WTC11 (cell line): ENCODE results near the gene ZCRB1. TPM values are rescaled to one million over a fixed set of nuclear protein-coding genes. Genes with fewer than 3 reads are reported as not detected.

Source experiments
- ATAC-seq: fragments of 200-7000 bp; cut with Tn5 transposase; 2 replicates; pipeline ENCODE4 v1.10.0; 2021; ENCODE audit warnings: mild to moderate bottlenecking, moderate library complexity
- CTCF ChIA-PET: fragments of 300-600 bp; sonication (Branson Sonifier 250); formaldehyde crosslinking; loops from one replicate; lab custom pipeline; 2021; ENCODE audit warnings: antibody characterized with exemption; lab: Charles Lee
- POLR2A ChIA-PET: fragments of 350-600 bp; sonication (Branson Sonifier 250); formaldehyde crosslinking; loops from one replicate; lab custom pipeline; 2021; ENCODE audit warnings: antibody characterized with exemption; lab: Charles Lee
- DNase-seq: peaks from one replicate; pipeline ENCODE4 v3.0.0; 2021; ENCODE audit warnings: low spot score
- H3K27ac Mint-ChIP-seq: 2 replicates; pipeline ENCODE4 v1.8.0; 2021; ENCODE audit warnings: mixed read lengths
- H3K27me3 Mint-ChIP-seq: 2 replicates; pipeline ENCODE4 v1.8.0; 2021; ENCODE audit warnings: low read depth, mild to moderate bottlenecking, moderate library complexity, mixed read lengths
- H3K36me3 Mint-ChIP-seq: 2 replicates; pipeline ENCODE4 v1.8.0; 2021; ENCODE audit warnings: mixed read lengths
- H3K4me1 Mint-ChIP-seq: 2 replicates; pipeline ENCODE4 v1.8.0; 2022; ENCODE audit warnings: mixed read lengths
- H3K4me3 Mint-ChIP-seq: 2 replicates; pipeline ENCODE4 v1.8.0; 2021; ENCODE audit warnings: mild to moderate bottlenecking, moderate library complexity, mixed read lengths
- H3K9me3 Mint-ChIP-seq: 2 replicates; pipeline ENCODE4 v1.8.0; 2021; ENCODE audit warnings: mixed read lengths
- AFF4 ChIP-seq: sonication (generic); formaldehyde crosslinking; IDR thresholded peaks from 2 replicates; pipeline ENCODE4 v1.8.1; 2023; ENCODE audit warnings: mild to moderate bottlenecking, missing genetic modification reagents, borderline replicate concordance
- ATF6 ChIP-seq: sonication (generic); formaldehyde crosslinking; IDR thresholded peaks from 2 replicates; pipeline ENCODE4 v1.8.1; 2023; ENCODE audit warnings: mild to moderate bottlenecking, missing genetic modification reagents
- E2F4 ChIP-seq: sonication (generic); formaldehyde crosslinking; IDR thresholded peaks from 2 replicates; pipeline ENCODE4 v1.8.1; 2022; ENCODE audit warnings: low read depth, mild to moderate bottlenecking, moderate library complexity, missing genetic modification reagents, borderline replicate concordance
- FOXJ3 ChIP-seq: sonication (generic); formaldehyde crosslinking; IDR thresholded peaks from 2 replicates; pipeline ENCODE4 v1.9.0; 2021; ENCODE audit warnings: missing genetic modification reagents, mild to moderate bottlenecking, borderline replicate concordance
- FOXP4 ChIP-seq: sonication (generic); formaldehyde crosslinking; IDR thresholded peaks from 2 replicates; pipeline ENCODE4 v1.8.0; 2022; ENCODE audit warnings: mild to moderate bottlenecking, missing genetic modification reagents
- IRF1 ChIP-seq: sonication (generic); formaldehyde crosslinking; IDR thresholded peaks from 2 replicates; pipeline ENCODE4 v1.8.0; 2023; ENCODE audit warnings: missing genetic modification reagents
- JUN ChIP-seq: sonication (generic); formaldehyde crosslinking; IDR thresholded peaks from 2 replicates; pipeline ENCODE4 v1.8.0; 2023; ENCODE audit warnings: mild to moderate bottlenecking, missing genetic modification reagents
- MXD4 ChIP-seq: fragments of 250-450 bp; sonication (Bioruptor Pico); IDR thresholded peaks from 2 replicates; pipeline ENCODE4 v1.8.0; 2021; ENCODE audit warnings: mild to moderate bottlenecking, moderate library complexity, borderline replicate concordance
- MYBL2 ChIP-seq: sonication (generic); formaldehyde crosslinking; IDR thresholded peaks from 2 replicates; pipeline ENCODE4 v1.8.1; 2023; ENCODE audit warnings: mild to moderate bottlenecking, moderate library complexity, missing genetic modification reagents
- NFATC4 ChIP-seq: fragments of 250-450 bp; sonication (Bioruptor Pico); IDR thresholded peaks from 2 replicates; pipeline ENCODE4 v1.9.0; 2021; ENCODE audit warnings: mild to moderate bottlenecking
- NR1H2 ChIP-seq: sonication (generic); formaldehyde crosslinking; IDR thresholded peaks from 2 replicates; pipeline ENCODE4 v1.9.0; 2021; ENCODE audit warnings: mild to moderate bottlenecking, moderate library complexity, missing genetic modification reagents
- RORB ChIP-seq: fragments of 250-450 bp; sonication (Bioruptor Pico); IDR thresholded peaks from 2 replicates; pipeline ENCODE4 v1.9.0; 2021; ENCODE audit warnings: mild to moderate bottlenecking
- SMAD4 ChIP-seq: sonication (generic); formaldehyde crosslinking; IDR thresholded peaks from 2 replicates; pipeline ENCODE4 v1.8.0; 2022; ENCODE audit warnings: mild to moderate bottlenecking, missing genetic modification reagents
- USF1 ChIP-seq: sonication (generic); formaldehyde crosslinking; IDR thresholded peaks from 2 replicates; pipeline ENCODE4 v1.8.0; 2022; ENCODE audit warnings: mild to moderate bottlenecking, missing genetic modification reagents
- USF2 ChIP-seq: sonication (generic); formaldehyde crosslinking; IDR thresholded peaks from 2 replicates; pipeline ENCODE4 v1.8.1; 2023; ENCODE audit warnings: mild to moderate bottlenecking, missing genetic modification reagents, moderate library complexity
- ZBTB21 ChIP-seq: sonication (generic); formaldehyde crosslinking; IDR thresholded peaks from 2 replicates; pipeline ENCODE4 v1.8.1; 2023; ENCODE audit warnings: mild to moderate bottlenecking, missing genetic modification reagents, borderline replicate concordance
- ZNF416 ChIP-seq: fragments of 250-450 bp; sonication (Bioruptor Pico); IDR thresholded peaks from 2 replicates; pipeline ENCODE4 v1.9.0; 2021; ENCODE audit warnings: mild to moderate bottlenecking, inconsistent platforms
- ZNF425 ChIP-seq: fragments of 250-450 bp; sonication (Bioruptor Pico); conservative IDR thresholded peaks from 2 replicates; pipeline ENCODE4 v1.9.0; 2021; ENCODE audit warnings: mild to moderate bottlenecking
- ZSCAN18 ChIP-seq: fragments of 250-450 bp; sonication (Bioruptor Pico); IDR thresholded peaks from 2 replicates; pipeline ENCODE4 v2.1.2; 2022; ENCODE audit warnings: mild to moderate bottlenecking, moderate library complexity
- total RNA-seq: library from RNA; stranded (reverse); gene quantifications from 3 replicates; pipeline ENCODE4 v1.2.3, GENCODE V29; 2021

ZCRB1 gene
- total RNA-seq, 1 experiment from 2014 or later: 58.3 TPM

- peaks cover 14% of the 10 kb centered on the region for H3K4me1 Mint-ChIP-seq
- peaks cover 17% of the 10 kb centered on the region for H3K36me3 Mint-ChIP-seq
- TF ChIP-seq USF1 (no peak), SMAD4 (CRISPR knock-in tag) (no peak), RORB (CRISPR knock-in tag) (no peak), MXD4 (CRISPR knock-in tag) (no peak), AFF4 (CRISPR knock-in tag) (no peak), E2F4 (CRISPR knock-in tag) (no peak), USF2 (CRISPR knock-in tag) (no peak), FOXP4 (no peak), IRF1 (CRISPR knock-in tag) (no peak), NFATC4 (no peak), ZBTB21 (CRISPR knock-in tag) (no peak), JUN (no peak), ZSCAN18 (CRISPR knock-in tag) (no peak)
- ATAC-seq: no peak
- no peak for DNase-seq
- ChIA-PET CTCF (interaction anchor here (1.0 kb wide), 1 partner anchor 11 kb away, joined by 3 read pairs; no protein-coding TSS in a partner anchor), POLR2A (interaction anchor here (0.6 kb wide), 1 partner anchor 35 kb away, joined by 7 read pairs; no protein-coding TSS in a partner anchor)
- H3K27ac Mint-ChIP-seq: no peak overlapping the region
- H3K4me3 Mint-ChIP-seq: no peak overlapping the region
- no peaks in the 10 kb centered on the region for H3K9me3 Mint-ChIP-seq
- no peaks in the 10 kb centered on the region for H3K27me3 Mint-ChIP-seq
These were observed 35.0 kb upstream of the ZCRB1 start for GRCh38 chr12:42360747-42361403.

GRCh38 chr12:42356344-42356743 lies 30.4 kb upstream of the ZCRB1 start:
- TF ChIP-seq MYBL2 (no peak), ATF6 (no peak), NR1H2 (CRISPR knock-in tag) (no peak), ZNF425 (no peak), ZNF416 (CRISPR knock-in tag) (no peak), FOXJ3 (CRISPR knock-in tag) (no peak), NFATC4 (no peak)
- TF ChIP-seq, all 79 proteins: peak for 0
- Mint-ChIP-seq H3K4me3 (no peak overlapping the region), H3K4me1 (no peaks in the 10 kb centered on the region), H3K9me3 (no peaks in the 10 kb centered on the region), H3K36me3 (peaks cover 29% of the 10 kb centered on the region), H3K27me3 (no peaks in the 10 kb centered on the region), H3K27ac (no peak overlapping the region)
- ATAC-seq (no peak), DNase-seq (no peak)
- POLR2A ChIA-PET: no interaction called here
- CTCF ChIA-PET: no interaction called here
